Measurements from ENCODE around the gene PTCD2. TPM values are rescaled to one million over a fixed set of nuclear protein-coding genes. Genes with fewer than 3 reads are reported as not detected.

The PTCD2 gene
- total and polyA plus RNA-seq, 2 of the 8 experiments (the other 6 are each of a cell fraction or from before 2014, with no cell fraction given) = 7.3 to 15.4 TPM

- Histone ChIP-seq H2AK5ac (ENCODE audit: low read depth, low read length) (no peak overlapping the region), H2BK15ac (ENCODE audit: low read length) (no peak overlapping the region), H3K4me2 (ENCODE audit: insufficient read depth in 1 of 2, low read depth in 2 of 2, low read length in 2 of 2) (no peak overlapping the region), H3K4me1 (replicated peaks in 1 of 4; ENCODE audit: control insufficient read depth in 3 of 4, insufficient read depth in 4 of 4, low read length in 3 of 4) (no peaks in the 10 kb centered on the region), H4K5ac (ENCODE audit: insufficient read length, low read depth, low read length) (no peak overlapping the region), H3K9me3 (ENCODE audit: insufficient read depth in 2 of 2, low read depth in 1 of 2, low read length in 1 of 2) (no peaks in the 10 kb centered on the region), H2AFZ (ENCODE audit: low read length) (no peak overlapping the region), H3K36me3 (ENCODE audit: control insufficient read depth in 2 of 4, insufficient read depth in 4 of 4, low read length in 3 of 4) (peaks cover 0 to 21% (median 6%) of the 10 kb centered on the region in 4 experiments; a peak in 5 of 8 replicates), H3K56ac (replicated peaks; ENCODE audit: insufficient read length, low read depth, low read length) (no peak overlapping the region), H3K18ac (ENCODE audit: extremely low read depth, low read length) (no peak overlapping the region), H3K23ac (ENCODE audit: insufficient read length) (no peak overlapping the region), H3K79me2 (ENCODE audit: control insufficient read depth in 1 of 2, insufficient read depth in 2 of 2, low read length in 2 of 2) (no peaks in the 10 kb centered on the region), H3K23me2 (ENCODE audit: low read depth, low read length) (no peaks in the 10 kb centered on the region), H4K91ac (replicated peaks; ENCODE audit: insufficient read length, low read length) (no peak overlapping the region), H3K9ac (replicated peaks in 1 of 4; ENCODE audit: extremely low read depth in 1 of 4, low read depth in 3 of 4, low read length in 3 of 4) (no peak overlapping the region), H3K79me1 (ENCODE audit: low read depth, low read length) (no peaks in the 10 kb centered on the region), H2BK12ac (ENCODE audit: low read depth, low read length) (no peak overlapping the region), H3K14ac (ENCODE audit: insufficient read length) (no peak overlapping the region), H3K27me3 (replicated peaks in 1 of 4; ENCODE audit: control insufficient read depth in 3 of 4, extremely low read depth in 1 of 4, insufficient read depth in 3 of 4, low read length in 3 of 4) (peaks cover 0 to 1% (median 0%) of the 10 kb centered on the region in 4 experiments; a peak in 1 of 7 replicates), H3K4me3 (ENCODE audit: extremely low read depth in 1 of 4, insufficient read depth in 2 of 4, low read depth in 3 of 4, low read length in 4 of 4) (no peak overlapping the region), H4K8ac (ENCODE audit: extremely low read depth, insufficient read depth, low read length) (no peak overlapping the region), H2BK5ac (ENCODE audit: low read depth, low read length) (no peak overlapping the region), H3K4ac (replicated peaks; ENCODE audit: insufficient read length, low read depth, low read length) (no peak overlapping the region), H4K20me1 (replicated peaks in 1 of 2; ENCODE audit: control insufficient read depth in 1 of 2, insufficient read depth in 2 of 2, low read length in 2 of 2) (no peaks in the 10 kb centered on the region), H2BK120ac (replicated peaks; ENCODE audit: low read depth, low read length) (no peak overlapping the region), H2BK20ac (ENCODE audit: low read length) (no peak overlapping the region), H3K27ac (ENCODE audit: low read depth, low read length) (no peak overlapping the region)
- TF ChIP-seq RBBP5 (IDR thresholded peaks at IDR 0.05; ENCODE audit: borderline replicate concordance, low read depth, low read length) (no peak), KDM4A (IDR thresholded peaks at IDR 0.05; ENCODE audit: low read depth, low read length, severe bottlenecking) (no peak), CEBPB (IDR thresholded peaks at IDR 0.05; ENCODE audit: low read depth, low read length) (no peak), NRF1 (IDR thresholded peaks at IDR 0.05; ENCODE audit: low read depth, low read length) (no peak), BRCA1 (IDR thresholded peaks at IDR 0.05; ENCODE audit: low read depth, low read length) (no peak)
- CTCF ChIA-PET (ENCODE audit: partially characterized antibody) = interaction anchor here (0.9 kb wide), 1 partner anchor 29 kb away, joined by 3 read pairs; no protein-coding TSS in a partner anchor
- DNase-seq (ENCODE audit: low read depth in 1 of 2, low spot score in 2 of 2) (no peak), FAIRE-seq (no peak)
- POLR2A ChIA-PET (ENCODE audit: partially characterized antibody) = interaction anchor here (0.7 to 1.9 kb wide), 4 partner anchors 11 to 19 kb away, joined by 3 to 6 read pairs (median 4); partner anchors contain the start of genes MRPS27 and PTCD2
- WGBS, 2 experiments (ENCODE audit: extremely low coverage in 1 of 2, insufficient coverage in 1 of 2, insufficient read length in 1 of 2, insufficient replicate concordance in 2 of 2, low coverage in 1 of 2, low lambda C conversion rate in 2 of 2, missing lambda C conversion rate in 1 of 2) = 100% methylated on average over 1 of the region's 1 CpG; no CpG with 5 or more reads in 1 of the 2 experiments
Observed at GRCh38 chr5:72337159-72337558, 17.0 kb downstream of the PTCD2 start.

Data from H1 (cell line).